ENCODE data around the gene PDPK1.
"Not testable (repeated sequence)": the region's sequence is repeated elsewhere in the genome, so short reads cannot be mapped to it uniquely, and the experiment has no call there.

PDPK1 gene

GRCh38 chr16:2620870-2621269 is 83.0 kb downstream of the PDPK1 start:
- not testable (repeated sequence) for DNase-seq

- DNase-seq = not testable (repeated sequence)
These were observed 83.6 kb downstream of the PDPK1 start for GRCh38 chr16:2621395-2621794.

- DNase-seq = not testable (repeated sequence)
These were observed 89.3 kb downstream of the PDPK1 start for GRCh38 chr16:2627075-2627474.

GRCh38 chr16:2631203-2631602 is 93.4 kb downstream of the PDPK1 start:
- not testable (repeated sequence) for DNase-seq

GRCh38 chr16:2632291-2632690 is 94.5 kb downstream of the PDPK1 start:
- not testable (repeated sequence) for DNase-seq

GRCh38 chr16:2639071-2639721 is 101.4 kb downstream of the PDPK1 start:
- peak; percentile 30 to 42 for DNase-seq

GRCh38 chr16:2639722-2640072 is 101.9 kb downstream of the PDPK1 start:
- not testable (repeated sequence) for DNase-seq

- not testable (repeated sequence) for DNase-seq
These were observed 104.7 kb downstream of the PDPK1 start for GRCh38 chr16:2642561-2642960.

- DNase-seq = not testable (repeated sequence)
These were observed 107.1 kb downstream of the PDPK1 start for GRCh38 chr16:2644754-2645453.

- not testable (repeated sequence) for DNase-seq
These were observed 113.5 kb downstream of the PDPK1 start for GRCh38 chr16:2651268-2651871.

All from stimulated activated CD4-positive, alpha-beta T cell treated with anti-CD3 and anti-CD28 coated beads, Interleukin-4, amount 100 ng/mL, for 4 hours (primary cell).